Measurements from ENCODE around the gene DPYD.

Gene DPYD

GRCh38 chr1:97691325-97691724 is 229.5 kb downstream of the DPYD start:
- no peak for DNase-seq (ENCODE audit: low read depth)

- DNase-seq (ENCODE audit: low read depth), result no peak
Observed at GRCh38 chr1:97685360-97685759, 235.5 kb downstream of the DPYD start.

GRCh38 chr1:97680894-97681293 is 239.9 kb downstream of the DPYD start:
- no peak for DNase-seq (ENCODE audit: low read depth)

GRCh38 chr1:97680470-97680869 is 240.4 kb downstream of the DPYD start:
- DNase-seq (ENCODE audit: low read depth), result no peak

- DNase-seq (ENCODE audit: low read depth), result no peak
Observed at GRCh38 chr1:97677702-97678101, 243.1 kb downstream of the DPYD start.

- no peak for DNase-seq (ENCODE audit: low read depth)
Observed at GRCh38 chr1:97674517-97674916, 246.3 kb downstream of the DPYD start.

- DNase-seq (ENCODE audit: low read depth), result no peak
Observed at GRCh38 chr1:97668945-97669344, 251.9 kb downstream of the DPYD start.

GRCh38 chr1:97660431-97661105 is 260.3 kb downstream of the DPYD start:
- DNase-seq (ENCODE audit: low read depth), result no peak

- no peak for DNase-seq (ENCODE audit: low read depth)
Observed at GRCh38 chr1:97654876-97655585, 265.8 kb downstream of the DPYD start.

- DNase-seq (ENCODE audit: low read depth), result no peak
Observed at GRCh38 chr1:97651250-97651649, 269.6 kb downstream of the DPYD start.

GRCh38 chr1:97649591-97649990 is 271.2 kb downstream of the DPYD start:
- DNase-seq (ENCODE audit: low read depth), result no peak

- DNase-seq (ENCODE audit: low read depth), result no peak
Observed at GRCh38 chr1:97647776-97648175, 273.1 kb downstream of the DPYD start.

- DNase-seq (ENCODE audit: low read depth), result no peak
Observed at GRCh38 chr1:97646071-97646470, 274.8 kb downstream of the DPYD start.

GRCh38 chr1:97640677-97641076 is 280.2 kb downstream of the DPYD start:
- DNase-seq (ENCODE audit: low read depth), result no peak

GRCh38 chr1:97636941-97637340 is 283.9 kb downstream of the DPYD start:
- no peak for DNase-seq (ENCODE audit: low read depth)

- no peak for DNase-seq (ENCODE audit: low read depth)
Observed at GRCh38 chr1:97634758-97635157, 286.1 kb downstream of the DPYD start.

GRCh38 chr1:97632776-97633175 is 288.1 kb downstream of the DPYD start:
- DNase-seq (ENCODE audit: low read depth), result no peak

- DNase-seq (ENCODE audit: low read depth), result no peak
Observed at GRCh38 chr1:97632075-97632474, 288.8 kb downstream of the DPYD start.

GRCh38 chr1:97630948-97631347 is 289.9 kb downstream of the DPYD start:
- DNase-seq (ENCODE audit: low read depth), result no peak

GRCh38 chr1:97630281-97630680 is 290.6 kb downstream of the DPYD start:
- DNase-seq (ENCODE audit: low read depth), result no peak

GRCh38 chr1:97623220-97623619 is 297.6 kb downstream of the DPYD start:
- no peak for DNase-seq (ENCODE audit: low read depth)

GRCh38 chr1:97621955-97622354 is 298.9 kb downstream of the DPYD start:
- no peak for DNase-seq (ENCODE audit: low read depth)

GRCh38 chr1:97619706-97620105 is 301.1 kb downstream of the DPYD start:
- DNase-seq (ENCODE audit: low read depth), result no peak

- no peak for DNase-seq (ENCODE audit: low read depth)
Observed at GRCh38 chr1:97610748-97611147, 310.1 kb downstream of the DPYD start.
